ENCODE results near the gene NENF.
A peak's percentile ranks its signal among the peaks of the same experiment; 100 is the strongest.

Gene NENF

GRCh38 chr1:212432272-212432660 lies 454 bp upstream of the NENF start:
- TF ChIP-seq CREB1 (IDR thresholded peaks at IDR 0.05; ENCODE audit: low read depth) (no peak), MAX (IDR thresholded peaks at IDR 0.05) (no peak), YY1 (IDR thresholded peaks at IDR 0.05; ENCODE audit: low read depth) (no peak)

DNA sequence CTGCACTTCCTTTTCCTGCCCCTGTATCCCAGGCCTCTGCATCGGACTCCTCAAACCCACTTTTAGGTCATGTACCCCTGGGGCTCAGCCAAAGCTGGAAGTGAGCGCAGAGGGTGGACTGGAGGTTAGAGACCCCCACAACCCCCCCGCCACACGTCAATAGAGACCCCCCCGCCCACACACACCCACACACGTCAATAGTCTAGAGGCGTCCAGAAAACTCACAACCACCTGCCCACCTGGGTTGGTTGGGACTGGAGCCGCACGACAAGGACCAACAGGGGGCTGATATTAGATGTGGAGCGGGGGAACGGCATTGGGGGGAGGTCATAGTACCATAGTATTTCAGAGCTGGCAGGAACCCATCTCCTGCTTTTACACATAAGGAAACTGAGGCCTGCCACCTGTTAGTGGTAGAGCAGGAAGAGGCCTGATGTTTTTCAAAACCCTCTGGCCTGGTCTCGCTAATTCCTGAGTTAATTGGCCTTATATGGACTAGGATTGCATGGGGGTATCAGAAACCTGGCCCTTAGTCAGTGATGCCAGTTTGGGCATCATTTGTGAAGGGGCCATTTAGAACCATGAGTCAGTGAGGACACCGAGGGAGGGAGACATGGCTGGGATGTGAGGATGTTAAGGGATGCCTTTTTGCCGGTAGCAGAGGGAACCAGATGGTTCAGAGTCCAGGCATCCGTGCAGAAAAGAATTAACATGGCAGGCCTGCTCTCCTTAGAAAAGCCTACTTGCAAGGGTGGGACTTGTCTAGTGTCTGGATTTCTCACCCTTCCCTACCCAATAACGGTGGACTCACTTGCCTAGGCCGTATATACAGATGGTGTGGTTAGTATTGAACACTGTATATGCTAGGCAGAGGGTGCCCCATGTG lies 1.1 kb downstream of the NENF start:
- TF ChIP-seq CREB1 (IDR thresholded peaks at IDR 0.05; ENCODE audit: low read depth), result no peak
- no peak for TF ChIP-seq EGR1 (IDR thresholded peaks at IDR 0.05)
- no peak for TF ChIP-seq FOXM1 (IDR thresholded peaks at IDR 0.05; ENCODE audit: borderline replicate concordance, low read depth)
- TF ChIP-seq, protein P1, sequence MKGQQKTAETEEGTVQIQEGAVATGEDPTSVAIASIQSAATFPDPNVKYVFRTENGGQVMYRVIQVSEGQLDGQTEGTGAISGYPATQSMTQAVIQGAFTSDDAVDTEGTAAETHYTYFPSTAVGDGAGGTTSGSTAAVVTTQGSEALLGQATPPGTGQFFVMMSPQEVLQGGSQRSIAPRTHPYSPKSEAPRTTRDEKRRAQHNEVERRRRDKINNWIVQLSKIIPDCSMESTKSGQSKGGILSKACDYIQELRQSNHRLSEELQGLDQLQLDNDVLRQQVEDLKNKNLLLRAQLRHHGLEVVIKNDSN (IDR thresholded peaks at IDR 0.05), result no peak
- no peak for TF ChIP-seq NFIC (IDR thresholded peaks at IDR 0.05)
- no peak for TF ChIP-seq YY1 (IDR thresholded peaks at IDR 0.05; ENCODE audit: low read depth)
- TF ChIP-seq REST (IDR thresholded peaks at IDR 0.05; ENCODE audit: low read depth), result no peak
- TF ChIP-seq MAX (IDR thresholded peaks at IDR 0.05), result no peak
- no peak for TF ChIP-seq RAD21 (IDR thresholded peaks at IDR 0.05; ENCODE audit: low read depth)
- no peak for TF ChIP-seq TEAD4 (IDR thresholded peaks at IDR 0.05)
- no peak for TF ChIP-seq TCF12 (IDR thresholded peaks at IDR 0.05; ENCODE audit: low read depth)
- no peak for TF ChIP-seq TAF1 (IDR thresholded peaks at IDR 0.05; ENCODE audit: low read depth)
- TF ChIP-seq EP300 (IDR thresholded peaks at IDR 0.05; ENCODE audit: borderline replicate concordance), result no peak
- no peak for TF ChIP-seq CEBPB (IDR thresholded peaks at IDR 0.05)
- no peak for TF ChIP-seq ZBTB7A (IDR thresholded peaks at IDR 0.05; ENCODE audit: low read depth)

GRCh38 chr1:212434992-212435391 lies 2.3 kb downstream of the NENF start:
- no peak for TF ChIP-seq EP300 (IDR thresholded peaks at IDR 0.05; ENCODE audit: borderline replicate concordance)
- TF ChIP-seq TAF1 (IDR thresholded peaks at IDR 0.05; ENCODE audit: low read depth), result no peak
- no peak for TF ChIP-seq TEAD4 (IDR thresholded peaks at IDR 0.05)
- no peak for TF ChIP-seq CEBPB (IDR thresholded peaks at IDR 0.05)
- TF ChIP-seq ZBTB7A (IDR thresholded peaks at IDR 0.05; ENCODE audit: low read depth), result no peak
- TF ChIP-seq EGR1 (IDR thresholded peaks at IDR 0.05), result no peak
- TF ChIP-seq TCF12 (IDR thresholded peaks at IDR 0.05; ENCODE audit: low read depth), result no peak

- TF ChIP-seq ZBTB7A (IDR thresholded peaks at IDR 0.05; ENCODE audit: low read depth) (no peak), FOXM1 (IDR thresholded peaks at IDR 0.05; ENCODE audit: borderline replicate concordance, low read depth) (no peak), CEBPB (IDR thresholded peaks at IDR 0.05) (peak; percentile 66), TEAD4 (IDR thresholded peaks at IDR 0.05) (no peak), EP300 (IDR thresholded peaks at IDR 0.05; ENCODE audit: borderline replicate concordance) (no peak), CREB1 (IDR thresholded peaks at IDR 0.05; ENCODE audit: low read depth) (no peak), TCF12 (IDR thresholded peaks at IDR 0.05; ENCODE audit: low read depth) (no peak), RAD21 (IDR thresholded peaks at IDR 0.05; ENCODE audit: low read depth) (no peak), TAF1 (IDR thresholded peaks at IDR 0.05; ENCODE audit: low read depth) (no peak), NFIC (IDR thresholded peaks at IDR 0.05) (peak; percentile 61)
- TF ChIP-seq, protein P1 (IDR thresholded peaks at IDR 0.05), result no peak
These were observed 4.6 kb downstream of the NENF start for GRCh38 chr1:212437179-212437798.

- no peak for TF ChIP-seq FOXM1 (IDR thresholded peaks at IDR 0.05; ENCODE audit: borderline replicate concordance, low read depth)
- TF ChIP-seq TCF12 (IDR thresholded peaks at IDR 0.05; ENCODE audit: low read depth), result no peak
- no peak for TF ChIP-seq NFIC (IDR thresholded peaks at IDR 0.05)
- TF ChIP-seq EGR1 (IDR thresholded peaks at IDR 0.05), result no peak
- no peak for TF ChIP-seq ZBTB7A (IDR thresholded peaks at IDR 0.05; ENCODE audit: low read depth)
- TF ChIP-seq MAX (IDR thresholded peaks at IDR 0.05), result no peak
- TF ChIP-seq TAF1 (IDR thresholded peaks at IDR 0.05; ENCODE audit: low read depth), result no peak
- TF ChIP-seq, protein P1 (IDR thresholded peaks at IDR 0.05), result no peak
- no peak for TF ChIP-seq YY1 (IDR thresholded peaks at IDR 0.05; ENCODE audit: low read depth)
- no peak for TF ChIP-seq EP300 (IDR thresholded peaks at IDR 0.05; ENCODE audit: borderline replicate concordance)
- TF ChIP-seq RAD21 (IDR thresholded peaks at IDR 0.05; ENCODE audit: low read depth), result no peak
- no peak for TF ChIP-seq TEAD4 (IDR thresholded peaks at IDR 0.05)
- TF ChIP-seq CREB1 (IDR thresholded peaks at IDR 0.05; ENCODE audit: low read depth), result no peak
- no peak for TF ChIP-seq CEBPB (IDR thresholded peaks at IDR 0.05)
- no peak for TF ChIP-seq REST (IDR thresholded peaks at IDR 0.05; ENCODE audit: low read depth)
These were observed 6.1 kb downstream of the NENF start for GRCh38 chr1:212438831-212439237.
